ENCODE results near the gene RASSF5.

DNA sequence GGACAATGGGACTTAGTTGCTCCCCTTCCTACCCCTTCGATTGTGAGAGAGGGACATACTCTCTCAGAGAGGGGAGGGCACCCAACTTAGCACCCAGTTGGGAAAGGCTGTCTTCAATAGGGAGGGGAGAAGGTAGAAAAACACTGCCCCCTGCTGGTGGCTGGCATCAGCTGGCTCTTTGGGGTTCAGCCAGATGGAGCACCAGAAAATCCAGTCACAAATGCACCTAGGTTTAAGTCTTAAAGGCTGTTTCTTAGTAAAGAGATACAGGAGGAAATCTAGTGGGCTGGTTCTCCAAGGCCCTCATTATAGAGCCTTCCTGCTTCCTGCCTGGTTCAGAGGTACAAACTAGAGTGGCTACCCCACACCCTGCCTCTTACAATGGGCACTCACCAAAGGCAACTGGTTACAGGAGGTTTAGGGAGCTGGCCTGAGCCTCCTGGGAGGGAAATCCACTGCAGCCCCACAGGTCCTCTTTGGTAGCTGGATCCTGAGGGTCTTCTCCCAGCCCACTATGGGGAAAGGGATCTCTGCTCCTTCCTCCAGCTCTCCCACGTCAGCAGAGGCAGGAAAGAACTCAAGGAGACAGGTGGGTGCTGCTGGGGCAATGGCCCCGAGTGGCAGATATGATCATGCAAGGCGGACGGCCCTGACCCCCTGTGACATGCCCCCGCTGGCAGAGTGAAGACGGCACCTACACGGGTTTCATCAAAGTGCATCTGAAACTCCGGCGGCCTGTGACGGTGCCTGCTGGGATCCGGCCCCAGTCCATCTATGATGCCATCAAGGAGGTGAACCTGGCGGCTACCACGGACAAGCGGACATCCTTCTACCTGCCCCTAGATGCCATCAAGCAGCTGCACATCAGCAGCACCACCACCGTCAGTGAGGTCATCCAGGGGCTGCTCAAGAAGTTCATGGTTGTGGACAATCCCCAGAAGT lies 76.6 kb downstream of the RASSF5 start:
- TF ChIP-seq, protein P1, sequence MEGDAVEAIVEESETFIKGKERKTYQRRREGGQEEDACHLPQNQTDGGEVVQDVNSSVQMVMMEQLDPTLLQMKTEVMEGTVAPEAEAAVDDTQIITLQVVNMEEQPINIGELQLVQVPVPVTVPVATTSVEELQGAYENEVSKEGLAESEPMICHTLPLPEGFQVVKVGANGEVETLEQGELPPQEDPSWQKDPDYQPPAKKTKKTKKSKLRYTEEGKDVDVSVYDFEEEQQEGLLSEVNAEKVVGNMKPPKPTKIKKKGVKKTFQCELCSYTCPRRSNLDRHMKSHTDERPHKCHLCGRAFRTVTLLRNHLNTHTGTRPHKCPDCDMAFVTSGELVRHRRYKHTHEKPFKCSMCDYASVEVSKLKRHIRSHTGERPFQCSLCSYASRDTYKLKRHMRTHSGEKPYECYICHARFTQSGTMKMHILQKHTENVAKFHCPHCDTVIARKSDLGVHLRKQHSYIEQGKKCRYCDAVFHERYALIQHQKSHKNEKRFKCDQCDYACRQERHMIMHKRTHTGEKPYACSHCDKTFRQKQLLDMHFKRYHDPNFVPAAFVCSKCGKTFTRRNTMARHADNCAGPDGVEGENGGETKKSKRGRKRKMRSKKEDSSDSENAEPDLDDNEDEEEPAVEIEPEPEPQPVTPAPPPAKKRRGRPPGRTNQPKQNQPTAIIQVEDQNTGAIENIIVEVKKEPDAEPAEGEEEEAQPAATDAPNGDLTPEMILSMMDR (IDR thresholded peaks at IDR 0.05): peak; percentile 72 to 85 (median 83)
- TF ChIP-seq POLR2AphosphoS5 (IDR thresholded peaks at IDR 0.05): peak in 1 of 3 donors; percentile 24
